ENCODE results near the gene MALRD1. TPM values are rescaled to one million over a fixed set of nuclear protein-coding genes. Genes with fewer than 3 reads are reported as not detected.

MALRD1 gene
- total RNA-seq, 2 donors from 2014 or later, result 0.26 to 1.3 TPM

- intact Hi-C loops (cut with DNase I), result no loop called here
- no peak overlapping the region for H3K4me3 ChIP-seq
- WGBS, 2 donors, result 43 to 53% methylated on average over 1 of the region's 1 CpG
- no peak overlapping the region for H3K27ac ChIP-seq
- no peaks in the 10 kb centered on the region for H3K27me3 ChIP-seq
- no peaks in the 10 kb centered on the region for H3K36me3 ChIP-seq (replicated peaks in 1 of 2; ENCODE audit: insufficient read depth in 1 of 2, low read depth in 2 of 2)
- ATAC-seq (no peak), DNase-seq (no peak)
- H3K4me1 ChIP-seq, result no peaks in the 10 kb centered on the region
- no peaks in the 10 kb centered on the region for H3K9me3 ChIP-seq
- TF ChIP-seq POLR2A (IDR thresholded peaks at IDR 0.05) (no peak), CTCF (IDR thresholded peaks at IDR 0.05) (no peak)
Observed at GRCh38 chr10:19111501-19112267, 63.1 kb downstream of the MALRD1 start.

- no peak for TF ChIP-seq CTCF (IDR thresholded peaks at IDR 0.05)
- TF ChIP-seq POLR2A (IDR thresholded peaks at IDR 0.05), result no peak
- intact Hi-C loops (cut with DNase I), result no loop called here
- no peak overlapping the region for H3K27ac ChIP-seq
- no peak overlapping the region for H3K4me3 ChIP-seq
- DNase-seq (no peak), ATAC-seq (no peak)
- 47 to 65% methylated on average over 1 of the region's 1 CpG for WGBS, 2 donors
- no peaks in the 10 kb centered on the region for H3K9me3 ChIP-seq
- no peaks in the 10 kb centered on the region for H3K4me1 ChIP-seq
- H3K36me3 ChIP-seq (replicated peaks in 1 of 2; ENCODE audit: insufficient read depth in 1 of 2, low read depth in 2 of 2), result no peaks in the 10 kb centered on the region
- no peaks in the 10 kb centered on the region for H3K27me3 ChIP-seq
Observed at GRCh38 chr10:19117438-19117837, 68.8 kb downstream of the MALRD1 start.

GRCh38 chr10:19119191-19119590, 70.6 kb downstream of the MALRD1 start:
- no peak for DNase-seq
- TF ChIP-seq CTCF (IDR thresholded peaks at IDR 0.05), result no peak
- no peak for TF ChIP-seq POLR2A (IDR thresholded peaks at IDR 0.05)
- intact Hi-C loops (cut with DNase I), result no loop called here
- no peaks in the 10 kb centered on the region for H3K36me3 ChIP-seq (replicated peaks in 1 of 2; ENCODE audit: insufficient read depth in 1 of 2, low read depth in 2 of 2)
- H3K9me3 ChIP-seq, result no peaks in the 10 kb centered on the region
- 43 to 50% methylated on average over 6 of the region's 6 CpGs for WGBS, 2 donors
- no peak for ATAC-seq
- H3K27me3 ChIP-seq, result no peaks in the 10 kb centered on the region
- no peak overlapping the region for H3K4me3 ChIP-seq
- no peaks in the 10 kb centered on the region for H3K4me1 ChIP-seq
- no peak overlapping the region for H3K27ac ChIP-seq

GRCh38 chr10:19120381-19120908, 71.8 kb downstream of the MALRD1 start:
- H3K4me3 ChIP-seq, result no peak overlapping the region
- no peak for ATAC-seq
- no peaks in the 10 kb centered on the region for H3K4me1 ChIP-seq
- H3K27ac ChIP-seq, result no peak overlapping the region
- no peaks in the 10 kb centered on the region for H3K9me3 ChIP-seq
- intact Hi-C loops (cut with DNase I), result no loop called here
- 72 to 73% methylated on average over 5 of the region's 5 CpGs for WGBS, 2 donors
- H3K27me3 ChIP-seq, result no peaks in the 10 kb centered on the region
- no peaks in the 10 kb centered on the region for H3K36me3 ChIP-seq (replicated peaks in 1 of 2; ENCODE audit: insufficient read depth in 1 of 2, low read depth in 2 of 2)
- no peak for TF ChIP-seq POLR2A (IDR thresholded peaks at IDR 0.05)
- no peak for DNase-seq

- no peaks in the 10 kb centered on the region for H3K4me1 ChIP-seq
- intact Hi-C loops (cut with DNase I), result no loop called here
- 51 to 55% methylated on average over 4 of the region's 4 CpGs for WGBS, 2 donors
- ATAC-seq, result no peak
- no peak overlapping the region for H3K4me3 ChIP-seq
- no peaks in the 10 kb centered on the region for H3K27me3 ChIP-seq
- TF ChIP-seq POLR2A (IDR thresholded peaks at IDR 0.05) (no peak), CTCF (IDR thresholded peaks at IDR 0.05) (no peak)
- no peaks in the 10 kb centered on the region for H3K36me3 ChIP-seq (replicated peaks in 1 of 2; ENCODE audit: insufficient read depth in 1 of 2, low read depth in 2 of 2)
- H3K9me3 ChIP-seq, result no peaks in the 10 kb centered on the region
- no peak for DNase-seq
- H3K27ac ChIP-seq, result no peak overlapping the region
Observed at GRCh38 chr10:19133992-19134391, 85.4 kb downstream of the MALRD1 start.

All from body of pancreas (tissue), 4 donors.